Loucy (cell line): ENCODE measurements around the gene H19.

Experiments
- H2AFZ ChIP-seq: fragments of 200-600 bp; sonication (generic); 2 replicates; pipeline ENCODE4 v1.6.0; 2016; ENCODE audit warnings: antibody characterized with exemption, mild to moderate bottlenecking, low read length, moderate library complexity
- H3F3A ChIP-seq: fragments of 200-600 bp; 2 replicates; pipeline ENCODE4 v1.6.0; 2016; ENCODE audit warnings: antibody characterized with exemption, low read depth, mild to moderate bottlenecking
- H3K27me3 ChIP-seq: fragments of 200-600 bp; sonication (generic); 2 replicates; pipeline ENCODE4 v1.6.1; 2014; ENCODE audit warnings: low read length, mild to moderate bottlenecking; ENCODE audit not compliant: insufficient read depth, poor library complexity, severe bottlenecking
- H3K36me3 ChIP-seq: fragments of 200-600 bp; sonication (generic); 2 replicates; pipeline ENCODE4 v1.6.1; 2016; ENCODE audit warnings: low read length; ENCODE audit not compliant: insufficient read depth
- H3K4me1 ChIP-seq: fragments of 200-600 bp; sonication (generic); 2 replicates; pipeline ENCODE4 v1.5.1; 2014; ENCODE audit warnings: low read length, mild to moderate bottlenecking; ENCODE audit not compliant: insufficient read depth, poor library complexity, severe bottlenecking
- H3K4me2 ChIP-seq: fragments of 200-600 bp; sonication (generic); 2 replicates; pipeline ENCODE4 v1.6.0; 2014; ENCODE audit warnings: antibody characterized with exemption, low read length, low read depth, mild to moderate bottlenecking; ENCODE audit not compliant: poor library complexity, severe bottlenecking
- H3K4me3 ChIP-seq: fragments of 200-600 bp; sonication (generic); 2 replicates; pipeline ENCODE4 v1.5.1; 2014; ENCODE audit warnings: low read length, mild to moderate bottlenecking, mixed read lengths; ENCODE audit not compliant: poor library complexity, severe bottlenecking
- H3K79me2 ChIP-seq: fragments of 200-600 bp; sonication (generic); 2 replicates; pipeline ENCODE4 v1.6.1; 2014; ENCODE audit warnings: low read length; ENCODE audit not compliant: insufficient read depth
- H3K9ac ChIP-seq: fragments of 200-600 bp; sonication (generic); 2 replicates; pipeline ENCODE4 v1.6.0; 2014; ENCODE audit warnings: mild to moderate bottlenecking, low read depth, low read length, moderate library complexity; ENCODE audit not compliant: poor library complexity, severe bottlenecking
- H3K9me2 ChIP-seq: fragments of 200-600 bp; sonication (generic); replicated peaks from 2 replicates; pipeline ENCODE4 v1.6.1; 2016; ENCODE audit warnings: low read depth, low read length, mixed read lengths
- H3K9me3 ChIP-seq: fragments of 200-600 bp; sonication (generic); 2 replicates; pipeline ENCODE4 v1.6.1; 2014; ENCODE audit warnings: mild to moderate bottlenecking, antibody characterized with exemption, low read length, low read depth; ENCODE audit not compliant: insufficient read depth
- H4K20me1 ChIP-seq: fragments of 200-600 bp; sonication (generic); 2 replicates; pipeline ENCODE4 v1.6.0; 2014; ENCODE audit warnings: antibody characterized with exemption, low read length, mild to moderate bottlenecking; ENCODE audit not compliant: insufficient read depth, poor library complexity, severe bottlenecking
- CTCF ChIP-seq: fragments of 200-600 bp; sonication (generic); conservative IDR thresholded peaks from 2 replicates; pipeline ENCODE4 v1.5.1; 2014; ENCODE audit warnings: mild to moderate bottlenecking, antibody characterized with exemption, low read length
- EZH2phosphoT487 ChIP-seq: fragments of 200-600 bp; IDR thresholded peaks from 2 replicates; pipeline ENCODE4 v1.6.1; 2018; ENCODE audit warnings: antibody characterized with exemption, mild to moderate bottlenecking, moderate library complexity, borderline replicate concordance

H19 gene

DNA sequence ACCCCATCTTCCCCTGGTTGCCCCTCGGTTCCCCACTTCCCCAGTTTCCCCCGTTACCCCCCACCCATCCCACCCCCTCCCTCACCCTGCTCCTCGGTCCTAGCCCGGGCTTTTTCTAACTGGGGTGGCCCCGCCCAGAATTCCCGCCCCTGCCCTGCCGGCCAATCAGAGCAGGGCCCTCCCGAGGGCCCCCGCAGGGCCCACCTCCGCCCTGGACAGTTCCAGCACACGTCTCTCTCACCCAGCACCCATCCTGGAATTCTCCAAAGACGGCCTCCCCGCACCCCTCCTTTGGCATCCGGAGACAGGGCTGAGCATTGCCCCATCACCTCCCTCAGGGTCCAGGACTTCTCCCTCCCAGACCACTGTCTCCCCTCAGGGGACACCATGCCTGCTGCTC, at the start of gene H19:
Gene H19 (minus strand): TSS at position 88 of the 400 bp plus-strand sequence.
- H3K36me3 ChIP-seq, result no peaks in the 10 kb centered on the region
- no peak within 1 kb of the TSS for H3K4me3 ChIP-seq
- H3K27me3 ChIP-seq, result no peaks in the 10 kb centered on the region
- H3K9ac ChIP-seq, result no peak within 1 kb of the TSS
- no peaks in the 10 kb centered on the region for H4K20me1 ChIP-seq
- no peaks in the 10 kb centered on the region for H3F3A ChIP-seq
- TF ChIP-seq EZH2phosphoT487 (no peak), CTCF (no peak)
- no peak within 1 kb of the TSS for H2AFZ ChIP-seq
- H3K9me3 ChIP-seq, result no peaks in the 10 kb centered on the region
- H3K4me1 ChIP-seq, result no peaks in the 10 kb centered on the region
- H3K9me2 ChIP-seq, result no peaks in the 10 kb centered on the region
- H3K4me2 ChIP-seq, result no peak within 1 kb of the TSS
- H3K79me2 ChIP-seq, result no peaks in the 10 kb centered on the region

DNA sequence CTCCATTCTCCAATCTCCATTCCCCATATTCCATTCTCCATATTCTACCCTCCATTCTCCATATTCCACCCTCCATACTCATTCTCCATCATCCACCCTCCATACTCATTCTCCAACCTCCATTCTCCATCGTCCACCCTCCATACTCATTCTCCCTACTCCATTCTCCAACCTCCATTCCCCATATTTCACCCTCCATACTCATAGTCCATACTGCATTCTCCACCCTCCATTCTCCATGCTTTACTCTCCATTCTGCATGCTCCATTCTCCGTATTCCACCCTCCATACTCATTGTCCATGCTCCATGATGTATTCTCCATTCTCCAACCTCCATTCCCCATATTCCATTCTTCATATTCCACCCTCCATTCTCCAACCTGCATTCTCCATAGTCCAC, 44.3 kb upstream of the H19 start:
- Histone ChIP-seq H3K36me3 (no peaks in the 10 kb centered on the region), H3K4me3 (no peak overlapping the region), H3F3A (no peaks in the 10 kb centered on the region), H3K79me2 (no peaks in the 10 kb centered on the region), H3K4me2 (no peak overlapping the region), H3K9me2 (no peaks in the 10 kb centered on the region), H2AFZ (no peak overlapping the region), H3K4me1 (no peaks in the 10 kb centered on the region), H3K9me3 (no peaks in the 10 kb centered on the region), H3K27me3 (peaks cover 5% of the 10 kb centered on the region), H3K9ac (no peak overlapping the region), H4K20me1 (no peaks in the 10 kb centered on the region)
- TF ChIP-seq EZH2phosphoT487 (no peak), CTCF (no peak)

- TF ChIP-seq CTCF (no peak), EZH2phosphoT487 (no peak)
- Histone ChIP-seq H3K79me2 (no peaks in the 10 kb centered on the region), H3K4me3 (no peak overlapping the region), H3K9me2 (no peaks in the 10 kb centered on the region), H3K27me3 (no peaks in the 10 kb centered on the region), H3K9me3 (no peaks in the 10 kb centered on the region), H3K9ac (no peak overlapping the region), H3K36me3 (no peaks in the 10 kb centered on the region), H3K4me2 (no peak overlapping the region), H4K20me1 (no peaks in the 10 kb centered on the region), H3F3A (no peaks in the 10 kb centered on the region), H2AFZ (no peak overlapping the region), H3K4me1 (no peaks in the 10 kb centered on the region)
These were observed 43.5 kb upstream of the H19 start for GRCh38 chr11:2041153-2041552.
